SK-N-SH (cell line): ENCODE measurements around the gene HSD3B7. TPM values are rescaled to one million over a fixed set of nuclear protein-coding genes. Genes with fewer than 3 reads are reported as not detected.

ENCODE experiments used
- CTCF ChIA-PET: fragments of 300-600, 350-600 bp; formaldehyde crosslinking; extraction: SDS; loops from one replicate; lab custom pipeline; 2021; lab: Yijun Ruan, JAX
- POLR2A ChIA-PET: fragments of 350-600 bp; sonication (Branson Sonifier 250); formaldehyde crosslinking; extraction: SDS; loops from one replicate; lab custom pipeline; 2020; ENCODE audit warnings: antibody characterized with exemption, inconsistent platforms; lab: Yijun Ruan, JAX
- DNase-seq: peaks from one replicate; pipeline ENCODE4 v3.0.0; 2012
- H2AFZ ChIP-seq: fragments of 200-600 bp; sonication (generic); 2 replicates; pipeline ENCODE4 v1.8.1; 2016; ENCODE audit warnings: antibody characterized with exemption, mild to moderate bottlenecking, low read depth
- H3F3A ChIP-seq: fragments of 200-600 bp; sonication (generic); replicated peaks from 2 replicates; pipeline ENCODE3; 2016; ENCODE audit warnings: antibody characterized with exemption, mild to moderate bottlenecking; ENCODE audit not compliant: insufficient read depth
- H3K27ac ChIP-seq, 2 experiments: fragments of 200-500 bp in 1 of 2; fragments of 200-600 bp in 1 of 2; sonication (Bioruptor generic) in 1 of 2; sonication (generic), shearing (Covaris generic) in 1 of 2; 2 replicates each; pipeline versions ENCODE4 v1.5.1 to v1.6.1; 2014 to 2016; ENCODE audit warnings: low read depth in 2 of 2, inconsistent platforms in 1 of 2, low read length in 1 of 2, mild to moderate bottlenecking in 1 of 2, mixed read lengths in 1 of 2
- H3K27me3 ChIP-seq: fragments of 200-600 bp; sonication (generic), shearing (Covaris generic); 2 replicates; pipeline ENCODE4 v1.6.1; 2016; ENCODE audit warnings: mixed run types; ENCODE audit not compliant: insufficient read depth
- H3K36me3 ChIP-seq, 2 experiments: fragments of 200-500 bp in 1 of 2; fragments of 200-600 bp in 1 of 2; sonication (Bioruptor generic) in 1 of 2; sonication (generic) in 1 of 2; replicated peaks in 1 of 2; 2 replicates each; pipeline versions ENCODE3 to v1.5.1; 2014 to 2016; ENCODE audit warnings: low read length in 1 of 2, mild to moderate bottlenecking in 1 of 2; ENCODE audit not compliant: insufficient read depth in 2 of 2, control insufficient read depth in 1 of 2
- H3K4me1 ChIP-seq, 2 experiments: fragments of 200-500 bp in 1 of 2; fragments of 200-600 bp in 1 of 2; sonication (Bioruptor generic) in 1 of 2; sonication (generic), shearing (Covaris generic) in 1 of 2; 2 replicates each; pipeline versions ENCODE4 v1.5.1 to v1.6.1; 2014 to 2016; ENCODE audit warnings: low read depth in 1 of 2, low read length in 1 of 2, mixed run types in 1 of 2; ENCODE audit not compliant: insufficient read depth in 2 of 2, control insufficient read depth in 1 of 2
- H3K4me2 ChIP-seq: fragments of 200-600 bp; sonication (generic), shearing (Covaris generic); 2 replicates; pipeline ENCODE4 v1.6.1; 2017; ENCODE audit warnings: mixed run types
- H3K4me3 ChIP-seq, 2 experiments: fragments of 200-500 bp in 1 of 2; fragments of 200-600 bp in 1 of 2; sonication (Bioruptor generic) in 1 of 2; sonication (generic), shearing (Covaris generic) in 1 of 2; 2 replicates each; pipeline versions ENCODE4 v1.5.1 to v1.8.1; 2014 to 2016; ENCODE audit warnings: low read depth in 2 of 2, inconsistent platforms in 1 of 2, low read length in 1 of 2, mild to moderate bottlenecking in 1 of 2, mixed read lengths in 1 of 2, moderate library complexity in 1 of 2
- H3K79me2 ChIP-seq: fragments of 200-600 bp; sonication (generic); 2 replicates; pipeline ENCODE4 v1.8.1; 2017; ENCODE audit warnings: mild to moderate bottlenecking; ENCODE audit not compliant: insufficient read depth
- H3K9ac ChIP-seq: fragments of 200-600 bp; sonication (generic); 2 replicates; pipeline ENCODE4 v1.6.1; 2017; ENCODE audit warnings: mixed run types
- H3K9me2 ChIP-seq: fragments of 200-600 bp; sonication (generic); 2 replicates; pipeline ENCODE4 v1.6.1; 2017; ENCODE audit warnings: mixed run types
- H3K9me3 ChIP-seq: fragments of 200-600 bp; sonication (generic); 2 replicates; pipeline ENCODE4 v1.6.1; 2017; ENCODE audit warnings: mixed run types, mild to moderate bottlenecking, moderate library complexity
- H4K20me1 ChIP-seq: fragments of 200-600 bp; sonication (generic); 2 replicates; pipeline ENCODE4 v1.6.1; 2017; ENCODE audit warnings: mild to moderate bottlenecking, mixed run types; ENCODE audit not compliant: insufficient read depth
- ELF1 ChIP-seq: IDR thresholded peaks from 2 replicates; pipeline ENCODE4 v1.4.0; 2012
- FOSL2 ChIP-seq: IDR thresholded peaks from 2 replicates; pipeline ENCODE4 v1.4.0; 2012; ENCODE audit warnings: low read depth, mild to moderate bottlenecking, moderate library complexity, borderline replicate concordance
- FOXJ3 ChIP-seq: sonication (generic); formaldehyde crosslinking; IDR thresholded peaks from 2 replicates; pipeline ENCODE4 v1.5.1; 2020; ENCODE audit warnings: mild to moderate bottlenecking, missing genetic modification reagents
- FOXM1 ChIP-seq: IDR thresholded peaks from 2 replicates; pipeline ENCODE4 v1.4.0; 2012; ENCODE audit warnings: low read depth, mild to moderate bottlenecking
- GATA2 ChIP-seq: sonication (generic); formaldehyde crosslinking; IDR thresholded peaks from 2 replicates; pipeline ENCODE4 v1.5.0; 2020; ENCODE audit warnings: mild to moderate bottlenecking, missing genetic modification reagents
- MXI1 ChIP-seq: IDR thresholded peaks from 2 replicates; pipeline ENCODE4 v1.6.1; 2012; ENCODE audit warnings: mild to moderate bottlenecking, low read depth, low read length, improper control_type of control experiment
- NFIC ChIP-seq: IDR thresholded peaks from 2 replicates; pipeline ENCODE4 v1.4.0; 2012; ENCODE audit warnings: borderline replicate concordance
- POLR2AphosphoS5 ChIP-seq: IDR thresholded peaks from 2 replicates; pipeline ENCODE4 v1.6.1; 2012; ENCODE audit warnings: low read depth, low read length
- RAD21 ChIP-seq: IDR thresholded peaks from 2 replicates; pipeline ENCODE4 v1.6.1; 2012; ENCODE audit warnings: mild to moderate bottlenecking, low read length
- RCOR1 ChIP-seq: fragments of 150-350 bp; IDR thresholded peaks from 2 replicates; pipeline ENCODE4 v1.6.1; 2017; ENCODE audit warnings: antibody characterized with exemption, low read length
- RFX5 ChIP-seq: IDR thresholded peaks from 2 replicates; pipeline ENCODE4 v1.6.1; 2012; ENCODE audit warnings: mild to moderate bottlenecking, improper control_type of control experiment, low read length
- TCF12 ChIP-seq: IDR thresholded peaks from 2 replicates; pipeline ENCODE4 v1.4.0; 2012
- WGBS: methylation state at CpG from one replicate; pipeline ENCODE4 v1.1.6; 2017; ENCODE audit warnings: low lambda C conversion rate; 5-methylcytosine and 5-hydroxymethylcytosine counted together
- polyA plus RNA-seq, 3 experiments: library from polyadenylated mRNA; depleted of rRNA; stranded (reverse); fragments of >200 nt; gene quantifications; 2 replicates each; pipeline ENCODE4 v1.2.3, GENCODE V29; 2012
- TF ChIP-seq, protein P1 (sequence below): fragments of 200-600 bp; sonication (generic); IDR thresholded peaks from 2 replicates; pipeline ENCODE4 v1.6.1; 2017; ENCODE audit warnings: antibody characterized with exemption, mild to moderate bottlenecking, moderate library complexity
- TF ChIP-seq, protein P2 (sequence below): IDR thresholded peaks from 2 replicates; pipeline ENCODE4 v1.6.1; 2012; ENCODE audit warnings: mild to moderate bottlenecking, low read depth, low read length, moderate library complexity
- TF ChIP-seq, protein P3 (sequence below): IDR thresholded peaks from 2 replicates; pipeline ENCODE4; 2012
- TF ChIP-seq, protein P4 (sequence below): IDR thresholded peaks from 2 replicates; pipeline ENCODE4 v1.4.0; 2012; ENCODE audit warnings: low read depth, borderline replicate concordance
- TF ChIP-seq, protein P5 (sequence below): IDR thresholded peaks from 2 replicates; pipeline ENCODE4 v1.4.0; 2012; ENCODE audit warnings: low read depth, borderline replicate concordance

Gene HSD3B7
- polyA plus RNA-seq, 1 of the 3 experiments (the other 2 are of a cell fraction) = 12.2 TPM

DNA sequence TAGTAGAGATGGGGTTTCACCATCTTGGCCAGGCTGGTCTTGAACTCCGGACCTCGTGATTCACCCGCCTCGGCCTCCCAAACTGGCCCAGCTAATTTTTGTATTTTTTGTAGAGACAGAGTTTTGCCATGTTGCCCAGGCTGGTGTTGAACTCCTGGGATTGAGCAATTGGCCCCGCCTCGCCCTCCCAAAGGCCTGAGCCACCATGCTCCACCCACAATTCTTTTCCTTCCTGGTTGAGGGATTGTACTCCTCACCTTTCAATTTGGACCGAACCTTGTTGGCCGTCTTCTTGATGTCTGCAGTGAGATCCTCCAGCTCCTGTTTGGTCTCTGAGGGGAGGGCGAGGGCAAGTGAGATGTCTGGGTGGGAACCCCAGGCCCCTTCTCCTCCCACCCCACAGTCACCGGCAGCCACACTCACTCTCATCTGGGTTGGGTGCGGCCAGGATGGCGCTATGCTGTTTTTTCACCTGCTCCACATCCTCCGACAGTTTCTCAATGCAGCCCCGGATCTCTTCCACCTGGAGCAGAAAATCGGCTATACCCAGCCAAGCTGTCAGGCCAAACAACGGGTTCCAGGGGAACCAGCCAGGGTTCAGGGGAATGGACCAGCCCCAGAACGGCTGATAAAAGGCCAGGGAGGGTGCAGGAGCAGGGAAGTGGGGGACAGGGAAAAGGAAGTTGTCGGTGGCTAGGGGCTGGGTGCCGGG, 15.8 kb downstream of the HSD3B7 start (continued):
- TF ChIP-seq, protein P1, sequence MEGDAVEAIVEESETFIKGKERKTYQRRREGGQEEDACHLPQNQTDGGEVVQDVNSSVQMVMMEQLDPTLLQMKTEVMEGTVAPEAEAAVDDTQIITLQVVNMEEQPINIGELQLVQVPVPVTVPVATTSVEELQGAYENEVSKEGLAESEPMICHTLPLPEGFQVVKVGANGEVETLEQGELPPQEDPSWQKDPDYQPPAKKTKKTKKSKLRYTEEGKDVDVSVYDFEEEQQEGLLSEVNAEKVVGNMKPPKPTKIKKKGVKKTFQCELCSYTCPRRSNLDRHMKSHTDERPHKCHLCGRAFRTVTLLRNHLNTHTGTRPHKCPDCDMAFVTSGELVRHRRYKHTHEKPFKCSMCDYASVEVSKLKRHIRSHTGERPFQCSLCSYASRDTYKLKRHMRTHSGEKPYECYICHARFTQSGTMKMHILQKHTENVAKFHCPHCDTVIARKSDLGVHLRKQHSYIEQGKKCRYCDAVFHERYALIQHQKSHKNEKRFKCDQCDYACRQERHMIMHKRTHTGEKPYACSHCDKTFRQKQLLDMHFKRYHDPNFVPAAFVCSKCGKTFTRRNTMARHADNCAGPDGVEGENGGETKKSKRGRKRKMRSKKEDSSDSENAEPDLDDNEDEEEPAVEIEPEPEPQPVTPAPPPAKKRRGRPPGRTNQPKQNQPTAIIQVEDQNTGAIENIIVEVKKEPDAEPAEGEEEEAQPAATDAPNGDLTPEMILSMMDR = no peak
- TF ChIP-seq GATA2 (no peak), FOSL2 (no peak), RFX5 (no peak), ELF1 (no peak), FOXJ3 (CRISPR knock-in tag) (no peak), POLR2AphosphoS5 (no peak), FOXM1 (no peak)
- TF ChIP-seq, protein P2, sequence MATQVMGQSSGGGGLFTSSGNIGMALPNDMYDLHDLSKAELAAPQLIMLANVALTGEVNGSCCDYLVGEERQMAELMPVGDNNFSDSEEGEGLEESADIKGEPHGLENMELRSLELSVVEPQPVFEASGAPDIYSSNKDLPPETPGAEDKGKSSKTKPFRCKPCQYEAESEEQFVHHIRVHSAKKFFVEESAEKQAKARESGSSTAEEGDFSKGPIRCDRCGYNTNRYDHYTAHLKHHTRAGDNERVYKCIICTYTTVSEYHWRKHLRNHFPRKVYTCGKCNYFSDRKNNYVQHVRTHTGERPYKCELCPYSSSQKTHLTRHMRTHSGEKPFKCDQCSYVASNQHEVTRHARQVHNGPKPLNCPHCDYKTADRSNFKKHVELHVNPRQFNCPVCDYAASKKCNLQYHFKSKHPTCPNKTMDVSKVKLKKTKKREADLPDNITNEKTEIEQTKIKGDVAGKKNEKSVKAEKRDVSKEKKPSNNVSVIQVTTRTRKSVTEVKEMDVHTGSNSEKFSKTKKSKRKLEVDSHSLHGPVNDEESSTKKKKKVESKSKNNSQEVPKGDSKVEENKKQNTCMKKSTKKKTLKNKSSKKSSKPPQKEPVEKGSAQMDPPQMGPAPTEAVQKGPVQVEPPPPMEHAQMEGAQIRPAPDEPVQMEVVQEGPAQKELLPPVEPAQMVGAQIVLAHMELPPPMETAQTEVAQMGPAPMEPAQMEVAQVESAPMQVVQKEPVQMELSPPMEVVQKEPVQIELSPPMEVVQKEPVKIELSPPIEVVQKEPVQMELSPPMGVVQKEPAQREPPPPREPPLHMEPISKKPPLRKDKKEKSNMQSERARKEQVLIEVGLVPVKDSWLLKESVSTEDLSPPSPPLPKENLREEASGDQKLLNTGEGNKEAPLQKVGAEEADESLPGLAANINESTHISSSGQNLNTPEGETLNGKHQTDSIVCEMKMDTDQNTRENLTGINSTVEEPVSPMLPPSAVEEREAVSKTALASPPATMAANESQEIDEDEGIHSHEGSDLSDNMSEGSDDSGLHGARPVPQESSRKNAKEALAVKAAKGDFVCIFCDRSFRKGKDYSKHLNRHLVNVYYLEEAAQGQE = no peak

DNA sequence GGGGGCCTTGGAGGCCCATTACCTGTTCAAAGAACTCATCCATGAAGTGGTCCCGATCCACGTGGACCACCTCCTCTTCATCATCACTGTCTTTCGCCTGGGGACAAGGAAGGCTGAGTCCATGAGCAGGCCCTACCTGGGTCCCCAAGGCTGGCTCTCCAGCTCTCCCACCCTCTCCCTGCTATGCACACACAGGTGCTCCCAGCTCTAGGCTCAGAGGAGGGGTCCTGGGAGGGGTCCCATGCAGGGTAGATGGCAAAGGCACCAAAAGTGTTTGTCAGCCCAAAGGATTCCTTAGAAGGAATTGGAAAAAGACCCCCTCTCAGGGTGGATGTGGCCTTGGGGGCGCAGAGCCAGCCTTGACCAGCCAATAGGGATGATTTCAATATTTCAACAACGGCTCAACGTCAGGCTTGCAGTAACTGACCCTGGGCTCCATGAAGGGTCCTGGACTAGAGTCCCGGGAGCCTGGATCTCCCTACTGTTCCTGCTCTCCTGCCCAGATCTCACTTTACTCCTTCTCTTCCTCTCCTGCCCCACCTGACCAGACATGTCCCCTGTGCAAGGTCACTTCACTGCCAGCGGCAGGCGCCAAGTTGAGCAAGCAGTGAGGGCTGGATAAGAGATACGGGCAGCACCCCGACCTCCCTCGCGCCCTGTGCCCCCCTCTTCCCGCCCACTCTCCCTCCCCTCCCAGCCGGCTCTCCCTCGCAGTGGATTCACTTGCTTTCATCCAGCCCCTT, 16.7 kb downstream of the HSD3B7 start:
- H3K4me2 ChIP-seq = no peak overlapping the region
- ChIA-PET CTCF (interaction anchor here (1.9 to 2.6 kb wide), 2 partner anchors 17 kb away, joined by 7 to 16 read pairs; partner anchors contain the start of gene HSD3B7), POLR2A (no interaction called here)
- H3K4me1 ChIP-seq = peaks cover 17 to 18% of the 10 kb centered on the region in 2 experiments; a peak in 3 of 4 replicates
- DNase-seq = no peak
- no peak overlapping the region for H2AFZ ChIP-seq
- H3K9me3 ChIP-seq = no peaks in the 10 kb centered on the region
- no peaks in the 10 kb centered on the region for H4K20me1 ChIP-seq
- H3K9ac ChIP-seq = no peak overlapping the region
- H3K36me3 ChIP-seq = peaks cover 0 to 2% of the 10 kb centered on the region in 2 experiments
- no peak overlapping the region for H3K27ac ChIP-seq
- 97% methylated on average over 15 of the region's 16 CpGs for WGBS
- H3K4me3 ChIP-seq = no peak overlapping the region
- no peaks in the 10 kb centered on the region for H3K9me2 ChIP-seq
- H3K27me3 ChIP-seq = no peaks in the 10 kb centered on the region
- H3K79me2 ChIP-seq = peaks cover 20% of the 10 kb centered on the region; the same call in 1 of the 2 replicates
- H3F3A ChIP-seq = peaks cover 28% of the 10 kb centered on the region
- TF ChIP-seq NFIC (no peak), POLR2AphosphoS5 (no peak), TCF12 (no peak), GATA2 (no peak), RAD21 (no peak), MXI1 (no peak), RCOR1 (no peak)
- TF ChIP-seq, protein P3, sequence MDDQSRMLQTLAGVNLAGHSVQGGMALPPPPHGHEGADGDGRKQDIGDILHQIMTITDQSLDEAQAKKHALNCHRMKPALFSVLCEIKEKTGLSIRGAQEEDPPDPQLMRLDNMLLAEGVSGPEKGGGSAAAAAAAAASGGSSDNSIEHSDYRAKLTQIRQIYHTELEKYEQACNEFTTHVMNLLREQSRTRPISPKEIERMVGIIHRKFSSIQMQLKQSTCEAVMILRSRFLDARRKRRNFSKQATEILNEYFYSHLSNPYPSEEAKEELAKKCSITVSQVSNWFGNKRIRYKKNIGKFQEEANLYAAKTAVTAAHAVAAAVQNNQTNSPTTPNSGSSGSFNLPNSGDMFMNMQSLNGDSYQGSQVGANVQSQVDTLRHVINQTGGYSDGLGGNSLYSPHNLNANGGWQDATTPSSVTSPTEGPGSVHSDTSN = no peak
- TF ChIP-seq, protein P1 = no peak
- TF ChIP-seq, protein P4, sequence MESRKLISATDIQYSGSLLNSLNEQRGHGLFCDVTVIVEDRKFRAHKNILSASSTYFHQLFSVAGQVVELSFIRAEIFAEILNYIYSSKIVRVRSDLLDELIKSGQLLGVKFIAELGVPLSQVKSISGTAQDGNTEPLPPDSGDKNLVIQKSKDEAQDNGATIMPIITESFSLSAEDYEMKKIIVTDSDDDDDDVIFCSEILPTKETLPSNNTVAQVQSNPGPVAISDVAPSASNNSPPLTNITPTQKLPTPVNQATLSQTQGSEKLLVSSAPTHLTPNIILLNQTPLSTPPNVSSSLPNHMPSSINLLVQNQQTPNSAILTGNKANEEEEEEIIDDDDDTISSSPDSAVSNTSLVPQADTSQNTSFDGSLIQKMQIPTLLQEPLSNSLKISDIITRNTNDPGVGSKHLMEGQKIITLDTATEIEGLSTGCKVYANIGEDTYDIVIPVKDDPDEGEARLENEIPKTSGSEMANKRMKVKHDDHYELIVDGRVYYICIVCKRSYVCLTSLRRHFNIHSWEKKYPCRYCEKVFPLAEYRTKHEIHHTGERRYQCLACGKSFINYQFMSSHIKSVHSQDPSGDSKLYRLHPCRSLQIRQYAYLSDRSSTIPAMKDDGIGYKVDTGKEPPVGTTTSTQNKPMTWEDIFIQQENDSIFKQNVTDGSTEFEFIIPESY = no peak
- TF ChIP-seq, protein P5, sequence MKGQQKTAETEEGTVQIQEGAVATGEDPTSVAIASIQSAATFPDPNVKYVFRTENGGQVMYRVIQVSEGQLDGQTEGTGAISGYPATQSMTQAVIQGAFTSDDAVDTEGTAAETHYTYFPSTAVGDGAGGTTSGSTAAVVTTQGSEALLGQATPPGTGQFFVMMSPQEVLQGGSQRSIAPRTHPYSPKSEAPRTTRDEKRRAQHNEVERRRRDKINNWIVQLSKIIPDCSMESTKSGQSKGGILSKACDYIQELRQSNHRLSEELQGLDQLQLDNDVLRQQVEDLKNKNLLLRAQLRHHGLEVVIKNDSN = no peak
